A549 (cell line): ENCODE results near the gene TOB2. TPM values are rescaled to one million over a fixed set of nuclear protein-coding genes. Genes with fewer than 3 reads are reported as not detected.
A peak's percentile ranks its signal among the peaks of the same experiment; 100 is the strongest.

Experiments used
- ATAC-seq, 2 experiments: fragments of 200-7000 bp in 1 of 2; fragments of >200 bp in 1 of 2; cut with Nextera tagmentation in 1 of 2; cut with Tn5 transposase in 1 of 2; 3 replicates each; pipeline versions ENCODE4 v1.8.0 to v1.9.1; 2018 to 2020; ENCODE audit warnings: mild to moderate bottlenecking in 1 of 2, moderate library complexity in 1 of 2
- CTCF ChIA-PET: fragments of 300-600 bp; sonication (Branson Sonifier 250); formaldehyde crosslinking; extraction: SDS; loops from one replicate; lab custom pipeline; 2021; ENCODE audit warnings: antibody characterized with exemption, inconsistent platforms; lab: Yijun Ruan, JAX
- POLR2A ChIA-PET: fragments of 350-600 bp; formaldehyde crosslinking; extraction: SDS; loops from one replicate; lab custom pipeline; 2021; ENCODE audit warnings: antibody characterized with exemption, inconsistent platforms; lab: Yijun Ruan, JAX
- DNase-seq, 2 experiments: peaks; one replicate each; pipeline versions ENCODE4 v3.0.0 to v3.0.0-alpha.2; 2011 to 2016; ENCODE audit warnings: low read depth in 1 of 2, low spot score in 1 of 2
- FAIRE-seq: peaks from 2 replicates; lab custom pipeline; 2011; peaks lifted over from hg19 to GRCh38; lab: Jason Lieb, UNC
- H3K27ac ChIP-seq, 2 experiments: fragments of >200 bp; sonication (Bioruptor Twin); formaldehyde crosslinking; 3 replicates each; pipeline ENCODE4 v1.5.1; 2016 to 2017
- H3K4me1 ChIP-seq: fragments of >200 bp; sonication (Bioruptor Twin); formaldehyde crosslinking; 3 replicates; pipeline ENCODE4 v1.6.1; 2016
- H3K4me2 ChIP-seq: fragments of >200 bp; sonication (Bioruptor Twin); formaldehyde crosslinking; 3 replicates; pipeline ENCODE4 v1.6.1; 2016
- H3K4me3 ChIP-seq: fragments of >200 bp; sonication (Bioruptor Twin); formaldehyde crosslinking; 3 replicates; pipeline ENCODE4 v1.5.1; 2016
- H3K9me3 ChIP-seq: fragments of >200 bp; sonication (Bioruptor Twin); formaldehyde crosslinking; 3 replicates; pipeline ENCODE4 v1.6.1; 2016
- CBX8 ChIP-seq: fragments of 200-600 bp; sonication (generic); IDR thresholded peaks from 2 replicates; pipeline ENCODE4 v1.6.1; 2016
- CHD4 ChIP-seq: fragments of 200-600 bp; sonication (generic); IDR thresholded peaks from 2 replicates; pipeline ENCODE4 v1.6.1; 2016; ENCODE audit warnings: antibody characterized with exemption, mild to moderate bottlenecking, borderline replicate concordance
- EHF ChIP-seq: fragments of 250-450 bp; sonication (Bioruptor Pico); IDR thresholded peaks from 2 replicates; pipeline ENCODE4 v1.5.0; 2020; ENCODE audit warnings: mild to moderate bottlenecking
- EP300 ChIP-seq, 2 experiments: fragments of >200 bp; sonication (Bioruptor Twin); formaldehyde crosslinking; IDR thresholded peaks; 2 replicates in 1 of 2; 3 replicates in 1 of 2; pipeline ENCODE4 v1.6.1; 2016 to 2017
- FOSB ChIP-seq: fragments of 250-450 bp; sonication (Bioruptor Pico); IDR thresholded peaks from 2 replicates; pipeline ENCODE4 v1.5.0; 2020; ENCODE audit warnings: mild to moderate bottlenecking, moderate library complexity
- FOSL2 ChIP-seq, 2 experiments: fragments of 450-650 bp in 1 of 2; fragments of >200 bp in 1 of 2; sonication (Bioruptor Twin) in 1 of 2; formaldehyde crosslinking; IDR thresholded peaks; 2 replicates each; pipeline versions ENCODE4 v1.5.0 to v1.6.1; 2016 to 2020; ENCODE audit warnings: mild to moderate bottlenecking in 1 of 2, moderate library complexity in 1 of 2
- FOXS1 ChIP-seq: fragments of 250-450 bp; sonication (Bioruptor Pico); IDR thresholded peaks from 2 replicates; pipeline ENCODE4 v1.5.0; 2020; ENCODE audit warnings: mild to moderate bottlenecking, moderate library complexity
- GATA3 ChIP-seq: IDR thresholded peaks from 2 replicates; pipeline ENCODE4 v1.6.1; 2012; ENCODE audit warnings: borderline replicate concordance
- HOXB5 ChIP-seq: fragments of 250-450 bp; sonication (Bioruptor Pico); IDR thresholded peaks from 2 replicates; pipeline ENCODE4 v1.5.0; 2020; ENCODE audit warnings: mild to moderate bottlenecking, moderate library complexity
- JUN ChIP-seq, 2 experiments: fragments of >200 bp; sonication (Bioruptor Twin); formaldehyde crosslinking; IDR thresholded peaks; 2 replicates in 1 of 2; 3 replicates in 1 of 2; pipeline ENCODE4 v1.6.1; 2016 to 2017
- JUNB ChIP-seq: fragments of >200 bp; sonication (Bioruptor Twin); formaldehyde crosslinking; IDR thresholded peaks from 2 replicates; pipeline ENCODE4 v1.6.1; 2016
- KDM1A ChIP-seq: fragments of 200-600 bp; sonication (generic); IDR thresholded peaks from 2 replicates; pipeline ENCODE4 v1.6.1; 2016; ENCODE audit warnings: low read depth, mild to moderate bottlenecking
- KDM5A ChIP-seq: fragments of 200-600 bp; sonication (generic); IDR thresholded peaks from 2 replicates; pipeline ENCODE4 v1.6.1; 2016; ENCODE audit warnings: antibody characterized with exemption, mild to moderate bottlenecking
- MAFK ChIP-seq: fragments of 450-650 bp; IDR thresholded peaks from 2 replicates; pipeline ENCODE4 v1.6.1; 2014; ENCODE audit not compliant: partially characterized antibody
- MAZ ChIP-seq: fragments of 150-350 bp; IDR thresholded peaks from 2 replicates; pipeline ENCODE4 v1.6.1; 2014; ENCODE audit warnings: antibody characterized with exemption, low read depth, low read length, borderline replicate concordance
- NFE2L2 ChIP-seq: fragments of 150-350 bp; conservative IDR thresholded peaks from 2 replicates; pipeline ENCODE4 v1.6.1; 2014; ENCODE audit warnings: low read length
- NR3C1 ChIP-seq: fragments of >200 bp; sonication (Bioruptor Twin); formaldehyde crosslinking; IDR thresholded peaks from 3 replicates; pipeline ENCODE4 v1.6.1; 2017
- PHF8 ChIP-seq: fragments of 200-600 bp; sonication (generic); IDR thresholded peaks from 2 replicates; pipeline ENCODE4 v1.6.1; 2016; ENCODE audit warnings: low read depth, mild to moderate bottlenecking, antibody characterized with exemption, moderate library complexity, borderline replicate concordance
- POLR2A ChIP-seq: IDR thresholded peaks from 2 replicates; pipeline ENCODE4 v1.6.1; 2012; ENCODE audit warnings: mild to moderate bottlenecking, low read length
- RCOR1 ChIP-seq: fragments of 150-350 bp; IDR thresholded peaks from 2 replicates; pipeline ENCODE4 v1.6.1; 2014; ENCODE audit warnings: antibody characterized with exemption, low read length, low read depth
- SMC3 ChIP-seq: fragments of >200 bp; sonication (Bioruptor Twin); formaldehyde crosslinking; IDR thresholded peaks from 3 replicates; pipeline ENCODE4 v1.6.1; 2018; ENCODE audit warnings: inconsistent platforms
- ZC3H11A ChIP-seq: fragments of 450-650 bp; IDR thresholded peaks from 2 replicates; pipeline ENCODE4 v1.6.1; 2014; ENCODE audit warnings: antibody characterized with exemption, mild to moderate bottlenecking
- ZSCAN20 ChIP-seq: fragments of 250-450 bp; sonication (Bioruptor Pico); IDR thresholded peaks from 2 replicates; pipeline ENCODE4 v1.8.0; 2022; ENCODE audit warnings: mild to moderate bottlenecking, moderate library complexity
- WGBS: methylation state at CpG from one replicate; pipeline ENCODE4 v1.1.6; 2017; ENCODE audit errors: missing lambda C conversion rate; 5-methylcytosine and 5-hydroxymethylcytosine counted together
- polyA plus RNA-seq, 4 experiments: library from polyadenylated mRNA; depleted of rRNA in 3 of 4; stranded (reverse); fragments of >200 nt; fragmentation: RNase III in 1 of 4; extraction: RNeasy Plus Mini Kit Qiagen cat#74134 plus additional on column Dnase treatment in 1 of 4; gene quantifications; 2 replicates in 3 of 4; 3 replicates in 1 of 4; pipeline ENCODE4 v1.2.3, GENCODE V29; 2011 to 2017
- TF ChIP-seq, protein P1 (sequence below): fragments of >200 bp; sonication (Bioruptor Twin); formaldehyde crosslinking; IDR thresholded peaks from 3 replicates; pipeline ENCODE4 v1.5.1; 2016
- TF ChIP-seq, protein P2 (sequence below): fragments of >200 bp; sonication (Bioruptor Twin); formaldehyde crosslinking; IDR thresholded peaks from 3 replicates; pipeline ENCODE4 v1.6.1; 2016
- TF ChIP-seq, protein P3 (sequence below): fragments of >200 bp; sonication (Bioruptor Twin); formaldehyde crosslinking; IDR thresholded peaks from 2 replicates; pipeline ENCODE4 v1.6.1; 2016
- TF ChIP-seq, protein P4 (sequence below): fragments of 250-450 bp; sonication (Bioruptor Pico); IDR thresholded peaks from 2 replicates; pipeline ENCODE4 v1.5.0; 2020; ENCODE audit warnings: low read depth, mild to moderate bottlenecking, moderate library complexity
- TF ChIP-seq, protein P5 (sequence below): fragments of 200-600 bp; sonication (generic); IDR thresholded peaks from 2 replicates; pipeline ENCODE4 v1.6.1; 2016; ENCODE audit warnings: antibody characterized with exemption, mild to moderate bottlenecking, moderate library complexity
- TF ChIP-seq, protein P6 (sequence below): fragments of 450-650 bp; IDR thresholded peaks from 2 replicates; pipeline ENCODE4 v1.6.1; 2014; ENCODE audit warnings: antibody characterized with exemption
- TF ChIP-seq, protein P7 (sequence below): IDR thresholded peaks from 2 replicates; pipeline ENCODE4 v1.6.1; 2012

TOB2 gene
- polyA plus RNA-seq, 2 of the 4 experiments (the other 2 are of a cell fraction) = 11.4 to 14.7 TPM

DNA sequence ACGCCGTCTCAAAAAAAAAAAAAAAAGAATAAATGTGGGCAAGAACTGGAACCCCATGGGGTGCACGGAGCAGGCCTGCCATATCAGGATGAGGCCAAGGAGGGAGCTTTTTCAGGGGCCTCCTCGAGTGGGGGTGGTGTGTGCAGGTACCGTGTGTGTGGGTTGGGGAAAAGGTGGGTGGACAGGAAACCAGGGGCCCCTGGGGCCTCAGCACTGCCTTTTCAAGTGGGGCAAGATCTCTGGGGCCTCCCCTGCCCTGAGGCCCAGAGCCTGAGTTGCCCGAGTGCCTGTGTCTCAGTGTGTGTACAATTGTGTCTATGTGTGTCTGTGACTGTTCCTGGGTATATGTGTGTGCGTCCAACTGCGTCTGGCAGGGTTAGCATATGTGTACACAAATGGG, 41.0 kb downstream of the TOB2 start (continued):
- no peak for TF ChIP-seq NR3C1
- no peak for TF ChIP-seq CHD4
- no peak for TF ChIP-seq ZSCAN20 (CRISPR knock-in tag)
- no peak for TF ChIP-seq KDM5A
- TF ChIP-seq POLR2A = no peak

DNA sequence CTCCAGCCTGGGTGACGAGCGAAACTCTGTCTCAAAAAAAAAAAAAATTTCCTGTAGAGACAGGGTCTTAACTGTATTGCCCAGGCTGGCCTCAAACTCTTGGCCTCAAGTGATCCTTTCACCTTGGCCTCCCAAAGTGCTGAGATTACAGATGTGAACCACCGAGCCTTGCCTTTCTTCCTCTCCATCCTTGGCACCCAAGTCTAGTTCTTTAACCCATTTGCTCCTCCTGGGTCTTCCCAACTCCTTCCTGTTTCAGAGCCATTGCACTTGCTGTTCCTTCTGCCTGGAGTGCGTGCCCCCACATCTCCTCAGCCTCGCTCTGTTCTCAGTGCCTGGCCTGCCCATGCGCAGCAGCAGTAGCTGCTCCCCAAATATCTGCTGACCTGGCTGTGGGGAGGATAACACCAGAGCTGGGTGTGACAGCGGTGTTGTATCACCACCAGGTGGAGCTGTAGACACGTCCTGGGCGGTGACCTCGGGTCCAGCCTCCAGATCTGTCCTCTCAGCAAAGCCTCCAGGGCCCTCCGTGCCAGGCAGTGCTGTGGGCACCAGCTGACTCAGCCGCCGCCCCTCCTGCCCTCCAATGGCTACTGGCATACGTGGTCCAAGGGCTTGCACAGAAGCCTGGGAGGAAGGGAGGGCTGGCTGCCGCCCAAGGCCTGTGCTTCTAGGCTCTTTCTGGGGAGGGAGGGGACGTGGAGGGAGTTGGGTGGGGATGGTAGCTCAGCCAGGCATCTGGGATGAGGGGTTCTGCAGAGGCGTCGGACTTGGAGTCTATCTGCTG, 42.9 kb downstream of the TOB2 start:
- H3K27ac ChIP-seq = peak overlapping the region; percentile 40 to 91; a peak in 4 of 6 replicates
- H3K4me3 ChIP-seq = no peak overlapping the region
- peak; percentile 28 for FAIRE-seq
- POLR2A ChIA-PET = interaction anchor here (0.7 to 3.5 kb wide), 5 partner anchors 23 to 123 kb away, joined by 3 to 27 read pairs (median 4); partner anchors contain the start of genes ACO2, PHF5A, TEF and TOB2
- ATAC-seq = peak; percentile 93 to 99
- H3K9me3 ChIP-seq = no peaks in the 10 kb centered on the region
- peaks cover 13% of the 10 kb centered on the region for H3K4me1 ChIP-seq
- peak overlapping the region; percentile 48; the same call in 2 of the 3 replicates for H3K4me2 ChIP-seq
- DNase-seq = peak; percentile 86 to 96
- CTCF ChIA-PET = interaction anchor here (0.6 to 9.7 kb wide), 38 partner anchors 10 to 481 kb away, joined by 3 to 196 read pairs (median 4); partner anchors contain the start of genes ACO2, PHF5A, TEF and TOB2
- WGBS = 41% methylated on average over 10 of the region's 18 CpGs
- no peak for TF ChIP-seq JUNB
- TF ChIP-seq, protein P1, sequence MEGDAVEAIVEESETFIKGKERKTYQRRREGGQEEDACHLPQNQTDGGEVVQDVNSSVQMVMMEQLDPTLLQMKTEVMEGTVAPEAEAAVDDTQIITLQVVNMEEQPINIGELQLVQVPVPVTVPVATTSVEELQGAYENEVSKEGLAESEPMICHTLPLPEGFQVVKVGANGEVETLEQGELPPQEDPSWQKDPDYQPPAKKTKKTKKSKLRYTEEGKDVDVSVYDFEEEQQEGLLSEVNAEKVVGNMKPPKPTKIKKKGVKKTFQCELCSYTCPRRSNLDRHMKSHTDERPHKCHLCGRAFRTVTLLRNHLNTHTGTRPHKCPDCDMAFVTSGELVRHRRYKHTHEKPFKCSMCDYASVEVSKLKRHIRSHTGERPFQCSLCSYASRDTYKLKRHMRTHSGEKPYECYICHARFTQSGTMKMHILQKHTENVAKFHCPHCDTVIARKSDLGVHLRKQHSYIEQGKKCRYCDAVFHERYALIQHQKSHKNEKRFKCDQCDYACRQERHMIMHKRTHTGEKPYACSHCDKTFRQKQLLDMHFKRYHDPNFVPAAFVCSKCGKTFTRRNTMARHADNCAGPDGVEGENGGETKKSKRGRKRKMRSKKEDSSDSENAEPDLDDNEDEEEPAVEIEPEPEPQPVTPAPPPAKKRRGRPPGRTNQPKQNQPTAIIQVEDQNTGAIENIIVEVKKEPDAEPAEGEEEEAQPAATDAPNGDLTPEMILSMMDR = peak; percentile 79
- TF ChIP-seq, protein P2, sequence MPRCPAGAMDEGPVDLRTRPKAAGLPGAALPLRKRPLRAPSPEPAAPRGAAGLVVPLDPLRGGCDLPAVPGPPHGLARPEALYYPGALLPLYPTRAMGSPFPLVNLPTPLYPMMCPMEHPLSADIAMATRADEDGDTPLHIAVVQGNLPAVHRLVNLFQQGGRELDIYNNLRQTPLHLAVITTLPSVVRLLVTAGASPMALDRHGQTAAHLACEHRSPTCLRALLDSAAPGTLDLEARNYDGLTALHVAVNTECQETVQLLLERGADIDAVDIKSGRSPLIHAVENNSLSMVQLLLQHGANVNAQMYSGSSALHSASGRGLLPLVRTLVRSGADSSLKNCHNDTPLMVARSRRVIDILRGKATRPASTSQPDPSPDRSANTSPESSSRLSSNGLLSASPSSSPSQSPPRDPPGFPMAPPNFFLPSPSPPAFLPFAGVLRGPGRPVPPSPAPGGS = no peak
- TF ChIP-seq GATA3 = no peak
- peak; percentile 99 for TF ChIP-seq MAFK
- TF ChIP-seq, protein P3, sequence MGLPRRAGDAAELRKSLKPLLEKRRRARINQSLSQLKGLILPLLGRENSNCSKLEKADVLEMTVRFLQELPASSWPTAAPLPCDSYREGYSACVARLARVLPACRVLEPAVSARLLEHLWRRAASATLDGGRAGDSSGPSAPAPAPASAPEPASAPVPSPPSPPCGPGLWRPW = no peak
- no peak for TF ChIP-seq FOXS1 (CRISPR knock-in tag)
- no peak for TF ChIP-seq HOXB5 (CRISPR knock-in tag)
- no peak for TF ChIP-seq MAZ
- TF ChIP-seq EHF (CRISPR knock-in tag) = no peak
- no peak for TF ChIP-seq FOSB
- TF ChIP-seq NFE2L2 = no peak
- no peak for TF ChIP-seq JUN (IDR thresholded peaks at IDR 0.05)
- TF ChIP-seq, protein P4, sequence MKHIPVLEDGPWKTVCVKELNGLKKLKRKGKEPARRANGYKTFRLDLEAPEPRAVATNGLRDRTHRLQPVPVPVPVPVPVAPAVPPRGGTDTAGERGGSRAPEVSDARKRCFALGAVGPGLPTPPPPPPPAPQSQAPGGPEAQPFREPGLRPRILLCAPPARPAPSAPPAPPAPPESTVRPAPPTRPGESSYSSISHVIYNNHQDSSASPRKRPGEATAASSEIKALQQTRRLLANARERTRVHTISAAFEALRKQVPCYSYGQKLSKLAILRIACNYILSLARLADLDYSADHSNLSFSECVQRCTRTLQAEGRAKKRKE (CRISPR knock-in tag) = no peak
- TF ChIP-seq, protein P5, sequence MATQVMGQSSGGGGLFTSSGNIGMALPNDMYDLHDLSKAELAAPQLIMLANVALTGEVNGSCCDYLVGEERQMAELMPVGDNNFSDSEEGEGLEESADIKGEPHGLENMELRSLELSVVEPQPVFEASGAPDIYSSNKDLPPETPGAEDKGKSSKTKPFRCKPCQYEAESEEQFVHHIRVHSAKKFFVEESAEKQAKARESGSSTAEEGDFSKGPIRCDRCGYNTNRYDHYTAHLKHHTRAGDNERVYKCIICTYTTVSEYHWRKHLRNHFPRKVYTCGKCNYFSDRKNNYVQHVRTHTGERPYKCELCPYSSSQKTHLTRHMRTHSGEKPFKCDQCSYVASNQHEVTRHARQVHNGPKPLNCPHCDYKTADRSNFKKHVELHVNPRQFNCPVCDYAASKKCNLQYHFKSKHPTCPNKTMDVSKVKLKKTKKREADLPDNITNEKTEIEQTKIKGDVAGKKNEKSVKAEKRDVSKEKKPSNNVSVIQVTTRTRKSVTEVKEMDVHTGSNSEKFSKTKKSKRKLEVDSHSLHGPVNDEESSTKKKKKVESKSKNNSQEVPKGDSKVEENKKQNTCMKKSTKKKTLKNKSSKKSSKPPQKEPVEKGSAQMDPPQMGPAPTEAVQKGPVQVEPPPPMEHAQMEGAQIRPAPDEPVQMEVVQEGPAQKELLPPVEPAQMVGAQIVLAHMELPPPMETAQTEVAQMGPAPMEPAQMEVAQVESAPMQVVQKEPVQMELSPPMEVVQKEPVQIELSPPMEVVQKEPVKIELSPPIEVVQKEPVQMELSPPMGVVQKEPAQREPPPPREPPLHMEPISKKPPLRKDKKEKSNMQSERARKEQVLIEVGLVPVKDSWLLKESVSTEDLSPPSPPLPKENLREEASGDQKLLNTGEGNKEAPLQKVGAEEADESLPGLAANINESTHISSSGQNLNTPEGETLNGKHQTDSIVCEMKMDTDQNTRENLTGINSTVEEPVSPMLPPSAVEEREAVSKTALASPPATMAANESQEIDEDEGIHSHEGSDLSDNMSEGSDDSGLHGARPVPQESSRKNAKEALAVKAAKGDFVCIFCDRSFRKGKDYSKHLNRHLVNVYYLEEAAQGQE = no peak
- peak; percentile 90 for TF ChIP-seq SMC3
- TF ChIP-seq PHF8 = no peak
- no peak for TF ChIP-seq KDM1A
- TF ChIP-seq ZC3H11A = no peak
- TF ChIP-seq RCOR1 = no peak
- no peak for TF ChIP-seq POLR2A
- TF ChIP-seq EP300 (IDR thresholded peaks at IDR 0.05) = no peak
- TF ChIP-seq, protein P6, sequence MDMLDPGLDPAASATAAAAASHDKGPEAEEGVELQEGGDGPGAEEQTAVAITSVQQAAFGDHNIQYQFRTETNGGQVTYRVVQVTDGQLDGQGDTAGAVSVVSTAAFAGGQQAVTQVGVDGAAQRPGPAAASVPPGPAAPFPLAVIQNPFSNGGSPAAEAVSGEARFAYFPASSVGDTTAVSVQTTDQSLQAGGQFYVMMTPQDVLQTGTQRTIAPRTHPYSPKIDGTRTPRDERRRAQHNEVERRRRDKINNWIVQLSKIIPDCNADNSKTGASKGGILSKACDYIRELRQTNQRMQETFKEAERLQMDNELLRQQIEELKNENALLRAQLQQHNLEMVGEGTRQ = no peak
- no peak for TF ChIP-seq FOSL2 (IDR thresholded peaks at IDR 0.05)
- TF ChIP-seq FOSL2 (CRISPR knock-in tag; IDR thresholded peaks at IDR 0.05) = peak; percentile 36; the same call in 1 of the 2 replicates
- TF ChIP-seq, protein P7, sequence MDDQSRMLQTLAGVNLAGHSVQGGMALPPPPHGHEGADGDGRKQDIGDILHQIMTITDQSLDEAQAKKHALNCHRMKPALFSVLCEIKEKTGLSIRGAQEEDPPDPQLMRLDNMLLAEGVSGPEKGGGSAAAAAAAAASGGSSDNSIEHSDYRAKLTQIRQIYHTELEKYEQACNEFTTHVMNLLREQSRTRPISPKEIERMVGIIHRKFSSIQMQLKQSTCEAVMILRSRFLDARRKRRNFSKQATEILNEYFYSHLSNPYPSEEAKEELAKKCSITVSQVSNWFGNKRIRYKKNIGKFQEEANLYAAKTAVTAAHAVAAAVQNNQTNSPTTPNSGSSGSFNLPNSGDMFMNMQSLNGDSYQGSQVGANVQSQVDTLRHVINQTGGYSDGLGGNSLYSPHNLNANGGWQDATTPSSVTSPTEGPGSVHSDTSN = no peak
- TF ChIP-seq CBX8 = no peak
